ENCODE measurements around the gene NPC1.

NPC1 gene

DNA sequence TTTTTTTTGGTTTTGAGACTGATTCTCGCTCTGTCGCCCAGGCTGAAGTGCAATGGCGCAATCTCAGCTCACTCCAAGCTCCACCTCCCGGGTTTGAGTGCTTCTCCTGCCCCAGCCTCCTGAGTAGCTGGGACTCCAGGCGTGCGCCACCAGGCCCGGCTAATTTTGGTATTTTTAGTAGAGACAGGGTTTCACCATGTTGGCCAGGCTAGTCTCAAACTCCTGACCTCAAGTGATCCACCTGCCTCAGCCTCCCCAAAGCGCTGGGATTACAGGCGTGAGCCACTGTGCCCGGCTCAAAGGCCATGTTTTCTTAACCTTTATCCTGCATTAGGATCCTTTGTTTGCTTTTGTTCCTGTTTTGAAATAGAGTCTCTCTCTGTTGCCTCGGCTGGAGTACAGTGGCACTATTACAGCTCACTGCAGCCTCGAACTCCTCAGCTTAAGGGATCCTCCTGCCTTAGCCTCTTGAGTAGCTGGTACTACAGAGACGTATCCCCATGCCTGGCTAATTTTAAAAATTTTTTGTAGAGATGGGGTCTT, 41.0 kb downstream of the NPC1 start:
- DNase-seq: no peak

DNA sequence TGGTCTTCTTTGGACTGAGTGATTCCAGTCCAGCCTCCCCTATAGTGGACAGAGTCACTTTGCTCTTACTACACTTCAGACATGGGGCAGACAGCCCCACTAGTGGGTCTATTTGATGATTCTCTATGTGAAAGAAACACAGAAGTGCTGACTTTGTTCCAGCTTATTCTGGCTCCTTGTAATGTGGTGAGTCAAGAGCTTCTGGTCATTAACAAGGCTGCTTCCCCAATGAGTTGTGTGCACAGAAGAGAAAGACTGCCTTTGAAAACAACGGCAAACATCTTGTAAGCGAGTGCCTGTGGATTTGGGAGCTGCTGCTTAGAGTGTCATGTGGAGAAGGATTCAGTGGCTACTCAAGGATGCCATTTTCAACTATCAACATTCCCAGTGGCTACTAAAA, 43.8 kb downstream of the NPC1 start:
- DNase-seq: no peak

DNA sequence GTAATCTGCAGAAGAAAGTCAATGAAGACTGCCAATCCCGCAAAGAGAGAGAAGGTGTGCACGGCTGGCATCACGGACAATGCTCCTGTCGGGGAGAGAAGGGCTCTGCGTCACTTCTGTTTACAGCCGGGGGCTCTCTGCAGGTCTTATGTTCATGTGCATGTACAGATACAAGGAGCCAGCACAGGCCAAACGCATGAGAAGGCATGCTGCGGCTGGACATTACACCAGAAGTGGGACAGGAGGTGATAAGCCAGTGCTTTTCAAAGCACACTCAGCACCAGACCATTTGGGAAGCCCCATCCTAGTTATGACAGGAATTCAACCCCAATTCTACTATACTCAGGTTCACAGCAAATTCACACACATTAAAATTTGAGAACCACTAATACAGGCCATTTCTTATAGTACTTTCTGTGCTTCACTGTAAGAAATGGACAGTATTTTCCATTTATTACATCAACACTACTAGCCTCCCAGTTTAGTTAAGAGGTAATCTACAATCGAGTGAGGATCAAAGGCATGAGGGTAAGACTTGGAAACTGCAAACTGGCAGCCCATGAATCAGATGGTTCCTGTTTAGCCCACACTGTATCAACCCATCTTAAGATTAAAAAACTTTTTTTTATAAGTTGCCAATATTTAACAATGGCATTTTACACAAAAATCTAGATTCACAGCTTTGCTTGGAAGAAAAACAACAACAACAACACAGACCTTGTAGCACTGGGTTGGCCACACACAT, 44.8 kb downstream of the NPC1 start:
- DNase-seq: no peak

DNA sequence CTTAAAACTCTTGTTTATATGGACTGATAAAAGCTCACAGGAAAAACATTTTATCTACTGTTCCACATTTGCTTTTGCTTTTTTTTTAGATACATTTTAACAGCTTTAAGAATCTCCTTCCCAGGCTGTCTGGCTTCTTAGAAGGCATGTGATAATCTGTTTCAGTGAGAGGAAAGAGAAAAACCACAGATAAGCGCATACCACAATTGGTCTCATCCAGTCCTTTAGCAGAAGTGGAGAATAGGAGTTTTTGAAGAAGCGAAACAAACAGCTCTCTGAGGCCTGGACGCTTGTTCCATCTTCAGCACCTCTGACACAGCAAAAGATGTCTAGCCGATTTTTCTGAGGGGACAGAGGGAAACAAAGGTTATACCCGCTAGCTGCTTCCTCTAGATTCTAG, 45.4 kb downstream of the NPC1 start:
- DNase-seq: no peak

DNA sequence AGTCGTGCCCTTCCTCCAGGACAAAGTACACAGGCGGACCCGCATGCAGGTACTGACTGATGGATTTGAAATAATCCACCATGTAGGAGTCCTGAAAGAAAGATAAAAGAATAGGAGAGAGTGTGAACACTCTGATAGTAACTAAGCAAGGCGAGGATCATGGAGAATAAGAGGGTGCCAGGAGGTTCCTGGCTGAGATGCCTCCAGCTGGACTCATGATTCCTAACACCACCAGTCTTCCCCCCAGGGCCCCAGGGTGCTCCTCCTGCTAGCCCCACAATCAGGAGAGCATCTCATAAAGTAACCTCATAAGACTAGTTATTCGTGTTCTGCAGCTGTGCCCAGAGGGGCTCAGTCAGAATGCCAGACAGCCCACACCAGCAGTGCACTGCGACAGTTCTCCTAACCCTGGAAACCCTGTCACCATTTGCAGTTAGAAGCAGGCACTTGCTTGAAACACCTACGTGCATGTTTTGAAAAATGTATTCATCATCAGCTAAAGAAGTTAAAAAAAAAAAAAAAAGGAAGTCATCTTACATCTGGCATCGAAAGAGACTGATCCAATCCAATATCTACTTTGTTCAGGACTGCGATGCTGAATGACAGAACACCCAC, 46.3 kb downstream of the NPC1 start:
- DNase-seq: no peak

DNA sequence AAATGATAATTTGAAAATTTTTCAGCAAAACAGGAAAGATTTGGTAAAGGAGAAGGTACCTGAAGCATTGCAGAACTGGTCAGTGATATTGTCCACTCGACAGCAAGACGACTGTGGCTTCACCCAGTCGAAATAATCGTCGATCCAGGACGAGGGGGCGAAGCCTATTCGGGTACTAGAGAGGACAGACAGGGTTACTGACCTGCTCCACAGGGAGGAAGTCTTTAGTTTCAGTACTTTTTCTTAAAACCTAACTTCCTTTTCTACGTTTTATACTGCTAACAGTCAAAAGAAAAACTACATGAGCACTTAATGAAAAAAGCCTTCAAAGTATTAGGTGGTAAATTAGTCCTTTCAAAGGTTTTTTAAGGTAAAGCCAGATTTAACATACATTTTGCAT, 47.0 kb downstream of the NPC1 start:
- no peak for DNase-seq

DNA sequence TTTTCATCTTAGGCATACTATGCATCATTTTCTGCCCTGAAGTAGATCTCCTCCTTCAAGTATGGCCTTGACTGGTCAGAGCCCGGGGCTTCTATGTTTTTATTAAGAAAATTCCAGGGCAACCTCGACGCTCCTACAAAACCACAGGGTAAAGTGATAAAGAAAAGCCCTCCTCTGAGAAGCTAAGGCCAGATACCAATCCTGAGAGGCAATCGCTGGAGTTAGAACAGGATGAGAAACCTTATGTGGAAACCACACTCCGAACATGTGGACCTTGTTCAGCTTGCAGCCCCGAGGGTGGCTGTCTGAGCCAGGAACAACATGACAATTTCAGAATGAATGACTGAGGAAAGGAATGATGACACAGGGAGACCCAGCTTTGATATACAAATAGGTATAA, 47.4 kb downstream of the NPC1 start:
- no peak for DNase-seq

DNA sequence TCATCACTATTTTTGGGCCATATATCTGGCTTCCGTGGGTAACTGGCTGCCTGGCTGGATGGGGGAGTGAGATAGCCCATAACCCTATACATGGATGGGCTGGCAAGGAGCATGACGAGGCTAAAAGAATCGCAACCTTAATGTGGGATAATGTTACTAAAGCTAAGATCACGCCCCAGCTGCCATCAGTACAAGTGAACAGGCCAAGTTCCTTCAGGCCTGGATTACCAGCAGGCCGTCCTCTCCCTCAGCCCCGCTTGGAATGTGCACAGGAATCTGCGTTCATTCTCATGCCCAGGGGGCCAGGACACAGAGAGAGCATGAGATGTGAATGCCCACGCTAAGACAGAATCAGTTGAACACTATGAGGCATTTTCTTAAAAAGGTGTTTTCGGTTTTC, 48.3 kb downstream of the NPC1 start:
- no peak for DNase-seq

DNA sequence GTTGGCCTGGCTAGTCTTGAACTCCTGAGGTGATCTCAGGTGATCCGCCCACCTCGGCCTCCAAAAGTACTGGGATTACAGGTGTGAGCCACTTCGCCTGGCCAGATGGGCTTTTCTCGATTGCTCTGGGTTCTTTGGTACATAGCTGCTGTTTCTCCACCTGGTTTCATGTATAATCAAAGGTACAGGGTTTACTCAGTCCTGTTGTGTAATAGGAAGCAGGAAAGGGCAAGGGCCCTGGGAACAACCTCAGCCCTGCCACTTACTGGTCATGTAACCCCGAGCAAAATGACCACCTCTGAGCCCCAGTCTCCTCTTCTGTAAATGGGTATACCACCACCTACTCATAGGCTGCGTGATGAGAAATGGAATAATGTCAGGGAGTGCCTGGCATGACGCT, 49.0 kb downstream of the NPC1 start:
- DNase-seq: no peak

DNA sequence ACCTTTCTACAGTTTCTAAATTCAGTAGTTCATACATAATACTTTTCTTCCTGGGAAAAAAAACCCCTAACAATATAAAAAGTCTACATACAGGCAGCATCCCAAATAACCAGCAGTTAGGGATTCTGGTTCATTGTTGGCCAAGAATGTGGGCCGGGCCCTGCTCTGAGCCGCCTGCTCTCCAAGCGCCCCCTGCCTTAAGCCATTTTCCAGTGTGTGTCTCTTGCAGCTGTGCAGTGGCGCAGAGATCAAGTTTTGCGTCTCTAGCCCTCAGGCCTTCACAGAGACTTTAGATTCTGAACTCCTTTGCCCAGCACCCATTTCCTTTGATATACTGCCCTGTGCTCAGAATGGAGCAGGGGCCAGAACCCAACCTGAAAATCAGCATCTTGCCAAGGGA, 50.1 kb downstream of the NPC1 start:
- DNase-seq: no peak

DNA sequence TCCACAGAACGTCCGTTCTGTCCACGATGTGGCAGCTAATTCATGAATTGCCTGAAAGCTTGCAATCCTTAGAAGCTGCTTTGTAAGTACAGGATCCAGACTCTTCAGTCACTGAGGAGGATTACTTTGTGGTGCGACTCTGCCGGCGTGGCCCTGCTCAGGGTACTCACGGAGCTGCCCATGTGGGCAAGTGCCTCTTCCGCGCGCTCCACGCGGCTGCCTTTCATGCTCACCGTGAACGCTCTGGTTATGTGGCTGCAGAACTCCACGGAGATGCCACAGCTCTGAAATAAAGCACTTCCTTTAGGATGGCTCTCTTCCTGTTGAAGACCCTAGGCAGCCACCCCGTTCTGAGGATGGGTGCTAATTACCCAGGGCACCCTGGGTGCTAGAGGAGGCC, 52.0 kb downstream of the NPC1 start:
- no peak for DNase-seq

DNA sequence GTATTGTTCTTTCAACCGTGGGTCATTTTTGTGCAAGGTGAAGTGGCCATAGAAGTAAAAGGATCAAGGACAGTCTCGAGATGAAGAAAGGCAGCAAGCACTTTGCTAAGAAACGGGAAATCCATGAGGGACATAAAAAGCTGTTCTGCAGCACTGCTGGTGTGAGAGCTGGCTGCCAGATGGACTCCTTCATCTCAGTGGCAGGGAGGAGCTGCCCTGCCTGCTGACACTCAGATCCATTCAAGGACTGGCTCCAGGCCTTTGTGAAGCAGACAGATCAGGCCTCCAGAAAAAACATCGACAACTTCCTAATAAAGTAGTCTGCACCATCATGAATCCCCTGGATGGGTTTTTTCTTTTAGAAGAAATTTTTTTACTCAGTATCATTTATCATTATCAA, 53.5 kb downstream of the NPC1 start:
- no peak for DNase-seq

DNA sequence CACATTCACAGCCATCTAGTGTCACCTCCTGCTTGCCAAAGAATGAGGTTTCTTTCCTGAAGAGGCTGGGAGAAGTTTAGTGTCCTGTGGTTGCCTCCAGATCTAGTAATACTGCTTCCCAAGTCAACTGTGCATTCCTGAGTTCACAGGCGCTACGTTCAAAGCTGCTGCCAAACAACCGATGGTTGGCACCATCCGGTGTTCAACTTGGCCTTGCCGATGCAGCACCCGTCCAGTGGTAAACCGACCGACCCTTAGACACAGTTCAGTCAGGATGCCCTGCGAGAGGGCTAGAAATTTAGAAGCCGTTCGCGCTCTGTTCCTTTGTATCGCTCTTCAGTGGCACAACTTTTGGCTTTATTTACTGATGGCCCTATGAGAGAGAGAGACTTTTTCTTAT, 54.4 kb downstream of the NPC1 start:
- no peak for DNase-seq

DNA sequence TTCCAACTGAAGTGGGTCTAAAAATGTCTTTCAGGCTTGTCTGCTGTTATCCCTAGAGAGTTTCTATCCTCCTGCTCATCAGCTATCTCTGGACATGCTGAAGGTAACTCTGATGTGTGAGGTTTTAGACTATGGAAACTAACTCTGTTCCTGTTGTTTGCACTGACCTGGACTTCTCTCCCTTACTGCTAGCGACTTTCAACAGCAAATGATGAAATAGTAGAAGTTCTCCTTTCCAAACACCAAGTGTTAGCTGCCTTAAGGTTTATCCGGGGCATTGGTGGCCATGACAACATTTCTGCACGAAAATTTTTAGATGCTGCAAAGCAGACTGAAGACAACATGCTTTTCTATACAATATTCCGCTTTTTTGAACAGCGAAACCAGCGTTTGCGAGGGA, 56.1 kb downstream of the NPC1 start:
- no peak for DNase-seq

DNA sequence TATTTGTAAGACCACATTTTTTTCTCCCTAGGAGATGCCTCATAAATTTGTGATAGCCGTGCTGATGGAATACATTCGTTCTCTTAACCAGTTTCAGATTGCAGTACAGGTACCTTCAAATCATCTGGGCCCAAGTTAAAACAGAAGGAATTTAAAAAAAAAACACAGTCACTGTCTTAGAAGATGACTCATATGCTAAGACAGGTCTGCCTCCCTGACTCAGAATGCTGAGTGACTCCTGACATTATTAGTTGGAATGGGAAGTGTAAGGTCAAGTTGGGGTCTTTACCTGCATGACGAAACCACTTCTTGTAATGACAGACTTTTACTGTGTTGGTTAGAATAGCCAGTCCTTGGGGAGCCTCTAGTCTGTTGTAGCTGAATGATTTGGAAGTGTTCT, 56.7 kb downstream of the NPC1 start:
- no peak for DNase-seq

DNA sequence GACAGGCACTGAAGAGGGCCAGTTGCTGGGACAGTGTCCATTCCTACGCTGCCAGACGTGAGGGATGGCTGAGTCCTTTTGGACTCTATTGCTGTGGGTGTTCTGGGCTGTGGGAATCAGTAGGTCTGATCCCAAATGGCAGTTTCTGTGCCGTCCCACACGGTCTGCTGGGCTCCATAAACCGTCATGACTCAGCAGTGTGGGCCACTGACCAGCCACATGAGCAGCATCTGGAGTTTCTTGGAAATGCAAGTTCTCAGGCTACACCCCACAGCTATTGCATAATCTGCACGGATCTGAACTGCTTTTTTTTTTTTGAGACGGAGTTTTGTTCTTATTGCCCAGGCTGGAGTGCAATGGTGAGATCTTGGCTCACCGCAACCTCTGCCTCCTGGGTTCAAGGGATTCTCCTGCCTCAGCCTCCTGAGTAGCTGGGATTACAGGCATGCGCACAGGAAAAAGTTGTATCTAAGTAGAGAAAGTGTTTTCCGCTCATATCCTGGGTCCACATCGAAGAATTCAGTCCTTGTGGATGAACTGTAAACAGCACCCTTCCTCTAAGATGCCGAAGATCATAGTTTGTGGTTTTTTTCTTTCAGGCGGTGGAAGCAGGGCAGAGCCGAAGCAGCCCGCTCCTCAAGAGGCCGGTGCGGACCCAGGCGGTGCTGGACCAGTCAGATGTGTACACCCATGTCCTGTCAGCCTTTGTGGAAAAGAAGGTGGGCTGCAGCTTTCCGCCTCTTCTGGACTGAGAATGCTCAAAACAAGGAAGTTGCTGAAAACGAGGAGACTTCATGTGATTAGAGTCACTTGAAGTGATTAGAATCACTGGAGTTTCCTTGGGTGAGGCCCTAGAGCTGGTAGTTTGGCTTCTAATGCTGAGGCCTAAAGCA, 57.5 kb downstream of the NPC1 start:
- no peak for DNase-seq

DNA sequence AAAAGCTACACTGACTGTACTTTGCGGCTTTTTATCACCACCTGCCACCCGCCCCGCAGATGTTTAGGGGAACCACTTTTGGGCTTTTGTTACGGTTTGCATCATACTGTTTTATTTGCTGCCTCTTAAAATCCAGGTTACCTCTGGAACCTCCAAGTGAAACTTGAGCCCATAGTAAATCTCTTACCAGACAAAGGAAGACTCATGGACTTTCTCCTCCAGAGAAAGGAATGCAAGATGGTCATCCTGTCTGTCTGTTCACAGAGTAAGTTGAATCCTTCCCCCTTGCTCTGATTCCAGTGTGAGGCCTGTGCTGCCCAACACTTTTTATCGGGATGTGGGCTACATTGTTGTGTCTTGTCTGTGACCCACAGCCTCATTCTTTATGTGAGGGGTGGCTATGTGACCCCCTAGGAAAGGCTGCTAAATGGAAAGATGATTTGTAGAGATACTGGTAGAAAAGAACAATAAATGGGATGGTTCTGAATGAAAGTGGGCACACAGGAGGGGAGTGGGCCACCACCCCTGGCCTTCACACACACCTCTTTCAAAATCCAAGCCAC, 59.7 kb downstream of the NPC1 start:
- DNase-seq: no peak

DNA sequence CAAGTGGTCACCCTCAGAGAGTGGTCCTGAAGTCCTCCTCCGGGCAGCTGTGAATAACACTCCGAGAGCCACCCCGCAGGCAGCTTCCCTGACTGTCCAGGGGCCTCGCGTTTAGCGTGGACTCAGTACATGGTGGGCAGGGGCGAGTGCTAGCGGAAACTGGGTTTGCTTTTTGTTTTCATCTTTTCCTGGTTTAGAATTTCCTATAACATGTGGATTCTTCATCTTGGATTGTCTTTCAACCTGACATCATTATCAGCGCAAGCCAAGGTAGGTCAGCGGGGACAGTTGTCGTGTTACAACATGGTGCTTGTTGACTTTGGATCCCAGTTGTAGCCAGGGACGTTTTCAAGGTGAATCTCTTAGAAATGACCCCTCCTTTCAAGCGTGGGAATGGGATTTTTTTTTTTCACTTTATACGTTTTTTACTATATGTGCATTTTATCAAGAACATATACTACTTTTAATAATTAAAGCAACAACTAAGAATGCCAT, 62.0 kb downstream of the NPC1 start:
- DNase-seq: no peak

DNA sequence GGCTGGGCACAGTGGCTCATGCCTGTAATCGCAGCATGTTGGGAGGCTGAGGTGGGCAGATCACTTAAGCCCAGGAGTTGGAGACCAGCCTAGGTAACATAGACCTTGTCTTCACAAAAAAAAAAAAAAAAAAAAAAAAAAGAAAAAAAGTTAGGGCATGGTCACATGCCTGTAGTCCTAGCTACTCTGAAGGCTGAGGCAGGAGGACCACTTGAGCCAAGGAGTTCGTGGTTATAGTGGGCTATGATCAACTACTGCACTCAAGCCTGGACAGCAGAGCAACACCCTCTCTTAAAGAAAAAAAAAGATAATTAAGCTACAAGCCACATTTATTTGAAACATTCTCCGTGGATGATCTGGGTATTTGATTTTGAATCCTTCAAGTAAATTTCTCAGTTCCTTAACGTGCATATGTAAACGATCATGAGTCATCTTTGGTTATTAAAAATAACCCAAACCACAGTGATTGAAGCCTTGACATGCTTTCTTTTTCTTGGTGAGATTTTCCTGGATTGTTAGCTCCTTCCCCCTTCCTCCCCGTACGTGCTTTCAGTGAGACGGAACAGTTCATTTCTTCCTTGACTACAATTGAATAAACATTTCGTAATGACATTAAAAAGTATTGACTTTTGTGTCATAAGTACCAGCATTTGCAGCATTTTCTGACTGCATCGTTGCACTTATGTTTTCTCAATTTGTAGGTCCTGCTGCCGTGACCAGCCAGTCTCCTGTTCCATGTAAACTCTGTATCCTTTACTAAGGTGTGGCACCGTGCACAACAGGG, 62.7 kb downstream of the NPC1 start:
- DNase-seq: no peak

DNA sequence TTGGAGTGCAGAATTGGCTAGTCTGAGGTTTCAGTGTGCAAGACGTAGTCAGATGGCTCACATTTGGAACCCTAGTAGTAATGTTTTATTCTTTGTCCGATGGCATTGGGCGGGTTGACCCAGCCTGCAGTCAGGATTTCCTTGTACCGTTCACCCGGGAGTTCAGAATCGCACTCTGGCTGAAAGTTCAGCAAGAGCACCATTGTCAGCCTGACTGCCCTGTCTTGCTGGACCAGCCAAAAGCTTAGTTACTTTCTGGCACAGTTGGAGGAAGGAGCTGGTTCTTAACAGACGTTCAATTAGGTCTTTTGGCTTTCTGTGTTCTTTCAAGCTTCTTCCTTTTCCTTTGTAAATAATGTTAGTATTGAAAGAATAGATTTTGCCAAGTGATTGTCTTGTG, 64.4 kb downstream of the NPC1 start:
- DNase-seq: no peak

DNA sequence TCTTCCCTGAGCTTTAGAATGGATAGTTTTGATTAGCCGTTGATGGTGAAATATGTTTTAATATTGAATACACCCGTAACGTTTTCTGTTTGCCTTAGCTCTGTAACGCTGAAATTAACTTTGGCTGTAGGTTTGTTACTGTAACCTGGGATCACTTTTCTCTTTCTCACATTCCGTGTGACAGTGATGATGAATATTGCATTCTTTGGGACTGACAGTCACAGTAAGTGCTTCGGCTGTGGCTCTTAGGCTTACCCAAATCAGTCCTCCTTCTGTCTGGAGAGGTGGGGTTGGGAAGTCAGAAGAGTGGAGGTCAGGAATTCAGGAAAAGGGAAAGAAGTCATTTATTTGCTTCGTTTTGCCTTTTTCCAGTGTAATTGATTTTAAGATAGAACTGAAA, 65.0 kb downstream of the NPC1 start:
- DNase-seq: no peak

DNA sequence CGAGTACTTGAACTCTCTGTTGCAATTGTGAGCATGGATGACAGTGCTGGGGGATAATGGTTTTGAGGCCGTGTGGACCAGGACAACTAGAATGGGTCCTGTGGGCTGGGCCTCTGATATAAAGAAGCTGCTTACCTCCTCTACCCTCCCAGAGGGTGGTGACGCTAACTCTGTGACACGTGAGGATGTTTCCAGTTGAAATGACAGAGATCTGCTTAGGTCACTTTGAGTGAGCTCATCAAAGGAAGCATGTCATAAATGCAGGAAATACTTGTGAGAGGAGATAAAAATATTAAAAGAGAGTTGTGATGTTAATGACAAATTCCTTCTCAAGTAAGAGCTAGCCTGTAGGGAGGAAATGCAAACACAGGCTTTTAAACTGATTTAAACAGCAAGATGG, 66.6 kb downstream of the NPC1 start:
- DNase-seq: no peak
